AG09309 (cell line): Measurements from ENCODE around the gene CNN2.

Experiments used
- DNase-seq: peaks from one replicate; pipeline ENCODE4 v3.0.0-alpha.2; 2010; ENCODE audit warnings: low read depth
- H3K4me3 ChIP-seq: 2 replicates; pipeline ENCODE4 v1.5.1; 2011; ENCODE audit warnings: mild to moderate bottlenecking, low read depth, low read length, moderate library complexity; ENCODE audit not compliant: control insufficient read depth
- CTCF ChIP-seq: IDR thresholded peaks from 2 replicates; pipeline ENCODE4 v1.5.1; 2011; ENCODE audit warnings: mild to moderate bottlenecking, low read depth, low read length, inconsistent platforms; ENCODE audit not compliant: insufficient read depth, control insufficient read depth; ENCODE audit errors: missing control alignments

Gene CNN2

GRCh38 chr19:1038978-1039645, 12.7 kb downstream of the CNN2 start:
- H3K4me3 ChIP-seq = no peak overlapping the region
- no peak for DNase-seq
- TF ChIP-seq CTCF = no peak

GRCh38 chr19:1039646-1040475, 13.5 kb downstream of the CNN2 start, which contains the start of gene ABCA7:
TSS of gene ABCA7 (plus strand) at chr19:1040107. CDS start at chr19:1041362, 1,255 bp downstream.
- DNase-seq = peak; percentile 91
- TF ChIP-seq CTCF = no peak
- H3K4me3 ChIP-seq = peak within 1 kb of the TSS; percentile 54

GRCh38 chr19:1040476-1041271, 14.3 kb downstream of the CNN2 start:
- DNase-seq = peak; percentile 83
- TF ChIP-seq CTCF = no peak
- H3K4me3 ChIP-seq = peak overlapping the region; percentile 54

GRCh38 chr19:1041272-1041834, 14.9 kb downstream of the CNN2 start:
- DNase-seq = no peak
- TF ChIP-seq CTCF = no peak
- peak overlapping the region; percentile 28 for H3K4me3 ChIP-seq

- H3K4me3 ChIP-seq = no peak overlapping the region
- no peak for TF ChIP-seq CTCF
- no peak for DNase-seq
Measured at GRCh38 chr19:1041835-1042685, 15.7 kb downstream of the CNN2 start.
